Measurements from ENCODE around the gene NELFE. TPM values are rescaled to one million over a fixed set of nuclear protein-coding genes. Genes with fewer than 3 reads are reported as not detected.

Gene NELFE
- total and polyA plus RNA-seq, 2 of the 13 experiments (the other 11 are each of a cell fraction or from before 2014, with no cell fraction given): 51.3 to 69.8 TPM

GRCh38 chr6:31966506-31966905, 7.7 kb upstream of the NELFE start:
- H2AFZ ChIP-seq (ENCODE audit: low read length): no peak overlapping the region
- H3K27ac ChIP-seq (ENCODE audit: extremely low read length, insufficient read depth, low read length): no peak overlapping the region
- CTCF ChIA-PET (ENCODE audit: low intra/inter-chr PET ratio, low total read pairs): no interaction called here
- H3K27me3 ChIP-seq (ENCODE audit: control insufficient read depth in 1 of 2, insufficient read depth in 2 of 2, low read length in 2 of 2): no peaks in the 10 kb centered on the region; a peak in 1 of 5 replicates
- in situ Hi-C loops (cut with HindIII; ENCODE audit: extremely low pct_ligation_motif_present, low pct_unique_long_range_greater_than_20kb): no loop called here
- FAIRE-seq: no peak
- no peak for DNase-seq (ENCODE audit: low spot score)
- no peak overlapping the region for H3K4me2 ChIP-seq (ENCODE audit: low read depth, low read length)
- no peak overlapping the region for H3K9ac ChIP-seq (ENCODE audit: insufficient read depth, low read depth, low read length)
- BruUV-seq (replicated peaks): no TSS peak
- H3K4me3 ChIP-seq (replicated peaks in 1 of 3; ENCODE audit: insufficient read depth in 1 of 3, low read depth in 2 of 3, low read length in 3 of 3): no peak overlapping the region
- no peaks in the 10 kb centered on the region for H4K20me1 ChIP-seq (ENCODE audit: insufficient read depth, low read length)
- WGBS (ENCODE audit: low lambda C conversion rate): 92% methylated on average over 7 of the region's 7 CpGs
- TF ChIP-seq ZNF142 (CRISPR knock-in tag; IDR thresholded peaks at IDR 0.05): no peak
- no peak for TF ChIP-seq MLXIP (CRISPR knock-in tag; IDR thresholded peaks at IDR 0.05; ENCODE audit: borderline replicate concordance)
- TF ChIP-seq ZBTB49 (CRISPR knock-in tag; IDR thresholded peaks at IDR 0.05; ENCODE audit: borderline replicate concordance): no peak
- no peak for TF ChIP-seq NR2F6 (IDR thresholded peaks at IDR 0.05)
- no peak for TF ChIP-seq NR2F6 (CRISPR knock-in tag; IDR thresholded peaks at IDR 0.05)
- no peak for TF ChIP-seq ZNF629 (CRISPR knock-in tag; conservative IDR thresholded peaks at IDR 0.05)
- TF ChIP-seq TP53 (CRISPR knock-in tag; conservative IDR thresholded peaks at IDR 0.05): no peak
- TF ChIP-seq MIER3 (CRISPR knock-in tag; IDR thresholded peaks at IDR 0.05; ENCODE audit: borderline replicate concordance): no peak
- TF ChIP-seq CAMTA2 (CRISPR knock-in tag; IDR thresholded peaks at IDR 0.05; ENCODE audit: borderline replicate concordance): no peak
- TF ChIP-seq ZNF850 (CRISPR knock-in tag; conservative IDR thresholded peaks at IDR 0.05): no peak
- TF ChIP-seq KLF6 (CRISPR knock-in tag; IDR thresholded peaks at IDR 0.05): no peak
- peaks cover 56 to 84% of the 10 kb centered on the region in 2 experiments for H3K36me3 ChIP-seq (replicated peaks in 1 of 2; ENCODE audit: control insufficient read depth in 1 of 2, insufficient read depth in 2 of 2, low read length in 2 of 2)
- peaks cover 16% of the 10 kb centered on the region for H3K4me1 ChIP-seq (ENCODE audit: insufficient read depth, low read length)
- no peaks in the 10 kb centered on the region for H3K9me3 ChIP-seq (ENCODE audit: low read length)
- ATAC-seq: no peak
- H3K79me2 ChIP-seq (ENCODE audit: insufficient read depth, low read length): peaks cover 4% of the 10 kb centered on the region
- POLR2A ChIA-PET: interaction anchor here (0.8 kb wide), 1 partner anchor 9 kb away, joined by 3 read pairs; no protein-coding TSS in a partner anchor
- intact Hi-C loops (cut with micrococcal nuclease; ENCODE audit: unreplicated experiment): no loop called here
